SK-N-MC (cell line): ENCODE measurements around the gene PDLIM7.

Experiments
- EZH2 ChIP-seq: fragments of 200-600 bp; sonication (generic); IDR thresholded peaks from one replicate; pipeline ENCODE4 v1.6.1; 2017; ENCODE audit warnings: antibody characterized with exemption
- POLR2AphosphoS5 ChIP-seq: IDR thresholded peaks from 2 replicates; pipeline ENCODE4 v1.6.1; 2012; ENCODE audit warnings: mild to moderate bottlenecking, low read depth, low read length, borderline replicate concordance

GRCh38 chr5:177446200-177447065, 51.0 kb downstream of the PDLIM7 start, which contains the start of gene PRR7:
- TF ChIP-seq EZH2 (no peak), POLR2AphosphoS5 (peak; percentile 41; the same call in 1 of the 2 replicates)
